Stimulated activated CD8-positive, alpha-beta memory T cell treated with anti-CD3 and anti-CD28 coated beads, Interleukin-2, amount 100 ng/mL, for 48 hours (primary cell): ENCODE data around the gene PDLIM1.

Experiments used
- DNase-seq, 2 donors: peaks; one replicate each; pipeline ENCODE4 v3.0.0-alpha.2; 2020; ENCODE audit warnings: low read depth in 2 of 2

PDLIM1 gene

DNA sequence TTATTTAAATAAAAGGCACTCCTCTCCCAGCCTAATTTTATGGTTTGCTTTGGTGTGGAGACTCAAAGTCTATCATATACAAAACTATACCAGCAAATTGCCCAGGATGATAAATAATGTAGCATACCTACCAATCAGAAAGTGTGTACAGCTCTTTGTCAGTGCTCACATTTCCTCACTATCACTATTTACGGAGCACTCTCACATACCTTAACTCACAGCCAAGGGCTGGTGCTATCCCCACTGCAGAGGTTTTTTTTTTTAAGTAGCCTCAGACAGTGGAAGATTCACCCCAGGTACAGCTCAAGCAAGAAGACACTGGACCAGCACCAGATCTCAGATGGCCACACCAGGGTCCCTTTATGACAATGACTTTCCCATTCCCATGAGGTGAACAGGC, 2.5 kb downstream of the PDLIM1 start:
- no peak for DNase-seq

DNA sequence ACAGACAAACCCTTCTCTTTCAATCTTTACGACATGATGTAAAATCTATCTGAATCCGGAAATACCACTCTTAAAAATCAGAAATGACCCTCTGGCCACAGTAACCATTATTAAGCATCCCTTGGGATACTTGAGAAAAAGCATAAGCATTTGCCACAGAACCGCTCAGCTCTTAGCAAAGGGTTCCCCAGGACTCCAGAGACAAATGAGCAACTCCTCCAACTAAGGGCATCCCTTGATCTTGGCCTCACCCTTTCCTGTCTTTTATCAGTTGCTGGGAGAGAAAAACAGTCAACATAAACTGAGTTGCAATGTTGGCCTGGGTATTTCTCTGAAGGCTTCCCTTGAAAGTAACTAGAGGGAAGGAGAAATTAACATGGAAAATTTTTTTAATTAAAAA, 3.5 kb downstream of the PDLIM1 start:
- DNase-seq: no peak

DNA sequence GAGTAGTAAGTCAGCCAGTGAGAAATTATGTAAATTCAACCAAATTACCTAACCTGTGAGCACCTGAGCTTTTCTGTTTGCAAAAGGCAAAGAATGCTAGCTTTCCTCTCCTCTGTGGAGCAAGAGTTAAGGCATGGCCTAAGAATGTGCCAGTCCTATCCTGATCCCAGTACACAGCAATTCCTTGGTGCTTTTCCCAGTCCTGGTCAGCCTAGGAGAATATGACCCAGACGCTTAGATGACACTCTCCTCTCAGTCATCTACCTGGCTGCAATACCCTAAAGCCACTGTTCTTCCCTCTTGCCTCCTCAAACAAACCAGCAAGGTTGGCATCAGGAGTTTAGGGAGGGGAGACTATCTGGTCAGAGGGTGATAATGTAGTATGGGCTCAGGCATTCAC, 4.1 kb downstream of the PDLIM1 start:
- no peak for DNase-seq

DNA sequence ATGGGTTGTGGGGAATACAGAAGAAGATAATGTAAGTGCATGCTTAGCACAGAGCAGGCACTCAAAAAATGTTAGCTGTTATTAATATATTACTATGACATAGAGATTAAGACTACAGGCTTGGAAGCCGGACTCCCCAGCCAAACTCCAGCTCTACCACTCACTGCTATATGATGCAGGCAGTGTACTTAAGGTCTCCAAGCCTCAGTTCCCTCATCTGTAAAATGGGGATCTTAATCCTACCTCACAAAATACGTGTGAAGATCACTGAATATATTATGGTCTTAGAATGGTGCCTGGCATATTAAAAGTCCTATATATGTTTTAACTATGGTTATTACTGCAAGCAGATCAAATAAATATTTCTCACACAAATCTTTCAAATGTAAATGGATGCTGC, 5.2 kb downstream of the PDLIM1 start:
- no peak for DNase-seq

DNA sequence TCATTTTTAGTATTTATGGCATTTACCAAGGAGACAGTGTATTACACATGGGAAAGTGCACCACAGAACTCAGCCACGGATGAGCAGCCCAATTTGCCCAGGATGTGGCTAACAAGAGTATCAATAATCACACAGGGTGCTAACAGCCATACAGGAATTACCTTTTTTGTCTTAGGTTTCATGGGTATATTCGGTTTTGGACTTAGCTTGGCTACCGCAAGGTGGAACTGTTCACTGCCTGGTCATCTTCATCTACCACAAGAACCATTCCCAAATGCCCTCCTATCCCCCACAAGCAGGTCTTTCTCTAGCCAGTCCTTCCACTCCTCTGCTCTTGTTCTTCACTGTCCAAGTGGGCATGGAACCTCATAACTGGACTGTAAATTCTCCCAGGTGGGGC, 6.0 kb downstream of the PDLIM1 start:
- no peak for DNase-seq

DNA sequence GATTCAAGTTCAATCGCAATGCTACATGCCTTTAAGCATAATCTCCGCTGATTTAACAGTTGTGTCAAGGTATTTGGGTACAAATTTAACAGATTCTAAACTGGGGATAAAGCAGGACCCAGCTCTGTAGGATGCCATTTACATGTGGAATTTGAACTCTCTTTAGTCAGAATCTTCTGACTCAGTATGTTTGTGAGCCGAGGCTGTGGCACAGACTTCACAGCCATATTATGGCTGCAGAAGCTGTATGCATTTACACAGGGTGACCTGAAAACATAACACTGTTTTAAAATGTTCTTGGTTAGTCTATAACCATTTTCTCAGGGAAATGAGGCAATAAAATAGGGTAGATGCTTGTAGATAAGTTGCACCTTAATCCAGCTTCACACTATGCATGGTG, 8.7 kb downstream of the PDLIM1 start:
- DNase-seq: no peak

DNA sequence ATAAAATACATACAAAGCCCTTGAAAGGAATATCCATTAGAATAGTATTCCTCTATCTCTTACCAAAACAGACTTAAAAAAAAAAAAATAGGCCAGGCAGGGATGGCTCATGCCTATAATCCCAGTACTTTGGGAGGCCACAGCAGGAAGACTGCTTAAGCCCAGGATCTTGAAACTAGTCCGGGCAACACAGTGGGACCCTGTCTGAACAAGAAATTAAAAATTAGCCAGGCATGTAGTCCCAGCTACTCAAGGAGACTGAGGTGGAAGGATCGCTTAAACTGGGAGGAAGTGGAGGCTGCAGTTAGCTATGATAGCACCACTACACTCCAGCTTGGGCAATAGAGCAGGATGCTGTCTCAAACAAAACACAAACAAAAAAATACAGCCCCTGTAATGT, 9.6 kb downstream of the PDLIM1 start:
- DNase-seq: no peak

DNA sequence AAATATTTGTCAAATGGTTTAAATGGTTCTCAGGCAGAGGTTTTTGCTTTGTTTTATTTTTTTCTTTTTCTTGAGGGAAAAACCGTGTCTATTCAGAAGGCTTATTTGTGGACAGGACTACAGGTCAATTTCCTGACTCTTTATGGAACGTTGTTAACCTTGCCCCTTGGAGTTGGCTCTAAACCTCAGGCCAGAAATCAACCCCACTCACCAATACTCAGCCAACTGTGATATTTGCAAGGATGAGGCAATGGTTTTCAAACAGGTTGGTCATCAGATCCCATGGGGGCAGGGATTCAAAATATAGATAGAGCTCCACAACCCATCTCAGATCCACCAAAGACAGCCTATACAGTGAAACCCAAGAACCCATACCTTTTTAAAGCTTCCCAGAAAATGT, 10.2 kb downstream of the PDLIM1 start:
- DNase-seq: no peak

DNA sequence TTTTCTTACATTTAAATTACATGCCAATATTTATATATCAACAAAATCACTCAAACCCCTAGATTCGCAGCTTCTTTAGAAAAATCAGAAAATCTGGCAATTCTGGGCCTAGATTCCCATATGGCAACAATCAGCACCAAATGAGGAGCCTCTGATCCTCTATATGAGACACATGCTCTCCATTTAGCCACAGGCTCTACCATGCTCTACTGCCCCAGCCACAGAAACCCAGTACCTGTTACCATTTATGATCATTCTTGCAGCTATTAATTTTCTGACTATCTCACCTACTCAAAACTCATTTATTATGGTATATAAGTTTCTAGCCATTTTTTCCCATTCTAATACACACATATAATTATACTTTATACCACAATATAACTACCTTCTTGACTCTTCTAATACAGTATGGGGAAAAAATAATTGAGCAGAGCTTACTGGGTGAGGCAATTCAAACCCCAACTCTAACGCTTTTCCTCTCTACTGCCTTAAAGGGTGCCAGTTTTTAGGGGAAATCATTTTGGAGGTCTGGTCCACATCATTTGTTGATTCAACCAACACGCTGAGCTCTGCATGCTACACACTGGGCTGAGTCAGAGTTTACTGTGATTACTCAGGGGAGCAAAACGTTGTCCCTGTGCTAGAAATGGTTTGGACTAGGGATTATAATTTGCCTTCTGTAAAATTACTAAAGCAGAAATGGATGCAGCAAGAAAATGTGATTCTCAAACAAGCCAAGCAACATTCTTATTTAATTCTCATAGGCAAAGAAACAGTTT, 11.6 kb downstream of the PDLIM1 start:
- DNase-seq: no peak

DNA sequence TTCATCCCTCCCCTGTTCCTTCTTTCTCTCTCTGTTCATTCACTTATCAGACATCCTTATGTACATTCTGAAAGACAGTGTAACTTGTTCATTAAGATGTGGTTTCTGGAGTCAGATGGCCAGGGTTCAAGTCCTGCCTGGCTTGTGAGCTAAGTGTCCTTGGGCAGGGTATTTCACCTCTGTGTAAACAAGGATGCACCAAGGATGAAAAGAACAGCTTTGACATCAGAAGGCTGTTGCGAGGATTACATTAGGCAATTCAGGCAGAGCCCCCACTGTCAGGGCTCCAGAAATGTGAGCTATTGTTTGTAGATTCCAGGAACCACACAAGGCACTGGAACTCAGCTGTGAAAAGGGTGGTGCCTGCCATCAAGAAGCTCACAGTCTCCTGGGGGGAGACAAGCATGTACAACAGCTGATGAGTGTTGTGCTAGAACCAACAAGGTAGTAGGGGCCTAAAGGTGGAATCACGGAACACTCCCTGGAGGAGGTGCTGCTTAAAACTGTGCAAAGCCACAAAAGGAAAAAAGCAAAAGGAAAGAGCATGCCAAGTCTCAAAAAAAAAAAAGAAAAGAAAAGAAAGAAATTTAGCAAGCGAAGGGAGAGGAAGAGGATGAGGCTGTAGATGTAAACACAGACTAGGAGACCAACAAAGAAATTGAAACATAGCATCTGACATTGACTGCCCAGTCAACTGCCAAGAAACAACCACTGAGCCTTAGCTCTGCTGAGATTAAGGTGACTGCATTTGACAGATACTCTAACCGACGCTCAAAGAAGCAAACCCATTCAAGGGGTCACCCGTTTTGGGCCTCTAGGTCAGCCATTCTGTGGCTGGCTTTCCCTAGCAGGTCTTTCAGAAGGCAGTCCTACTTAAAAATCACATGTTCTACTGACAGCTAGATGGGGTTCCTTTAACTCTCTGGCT, 12.5 kb downstream of the PDLIM1 start:
- DNase-seq: no peak

DNA sequence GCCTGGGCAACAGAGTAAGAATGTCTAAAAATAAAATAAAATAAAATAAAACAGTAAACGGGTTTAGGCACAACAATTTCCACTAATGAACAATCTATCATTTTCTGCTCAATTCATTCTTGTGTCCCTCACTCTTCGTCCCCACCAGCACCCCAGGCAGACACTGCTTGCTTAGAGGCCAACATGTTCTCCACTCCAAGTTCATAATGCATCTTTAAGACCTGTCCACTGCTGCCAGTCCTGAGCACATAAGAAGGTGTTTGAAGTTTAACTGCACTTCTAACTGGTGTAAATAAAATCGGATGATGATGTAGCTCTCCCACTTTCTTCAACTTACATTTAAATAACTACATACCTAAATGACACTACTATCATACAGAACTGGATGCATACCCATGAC, 13.2 kb downstream of the PDLIM1 start:
- DNase-seq: no peak

DNA sequence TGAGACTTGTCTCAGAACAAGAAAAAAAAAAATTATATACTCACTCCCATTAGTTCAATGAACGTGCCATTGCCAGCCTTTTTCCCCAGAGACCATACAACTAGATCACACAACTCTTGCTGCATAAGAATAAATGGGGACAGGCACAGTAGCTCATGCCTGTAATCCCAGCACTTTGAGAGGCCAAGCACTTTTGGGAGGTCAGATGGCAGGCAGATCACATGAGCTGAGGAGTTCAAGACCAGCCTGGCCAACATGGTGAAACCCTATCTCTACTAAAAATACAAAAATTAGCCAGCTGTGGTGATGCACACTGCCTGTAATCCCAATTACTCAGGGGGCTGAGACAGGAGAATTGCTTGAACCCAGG, 13.6 kb downstream of the PDLIM1 start:
- no peak for DNase-seq

DNA sequence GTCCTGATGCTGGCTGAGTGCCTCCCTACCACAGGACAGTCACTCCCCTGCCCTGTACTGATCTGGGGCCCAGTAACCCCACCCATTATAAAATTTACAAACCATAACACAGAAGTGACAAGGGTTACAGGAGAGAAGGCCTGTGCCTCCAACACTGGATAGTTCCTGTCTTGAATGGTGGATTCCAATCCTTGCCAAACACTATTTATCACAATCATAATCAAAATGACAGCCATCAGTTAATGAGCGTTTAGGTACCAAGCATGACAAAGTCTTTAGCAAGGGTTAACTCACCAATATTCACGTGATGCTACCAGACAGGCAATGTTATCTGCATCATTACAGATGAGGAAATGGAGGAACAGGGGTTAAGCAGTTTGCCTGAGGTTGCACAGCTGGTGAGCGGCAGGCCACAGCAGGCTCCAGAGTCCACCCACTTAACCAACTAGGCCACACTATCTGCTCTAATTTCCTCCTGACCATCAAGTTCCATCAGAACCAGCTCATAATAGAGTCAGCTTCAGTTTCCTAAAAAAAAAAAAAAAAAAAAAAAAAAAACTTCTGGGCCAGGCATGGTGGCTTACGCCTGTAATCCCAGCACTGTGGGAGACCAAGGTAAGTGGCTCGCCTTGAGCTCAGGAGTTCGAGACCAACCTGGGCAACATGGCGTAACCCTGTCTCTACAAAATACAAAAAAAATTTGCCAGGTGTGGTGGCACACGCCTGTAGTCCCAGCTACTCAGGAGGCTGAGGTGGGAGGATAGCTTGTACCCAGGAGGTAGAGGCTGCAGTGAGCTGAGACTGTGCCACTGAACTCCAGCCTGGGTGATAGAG, 14.2 kb downstream of the PDLIM1 start:
- no peak for DNase-seq

DNA sequence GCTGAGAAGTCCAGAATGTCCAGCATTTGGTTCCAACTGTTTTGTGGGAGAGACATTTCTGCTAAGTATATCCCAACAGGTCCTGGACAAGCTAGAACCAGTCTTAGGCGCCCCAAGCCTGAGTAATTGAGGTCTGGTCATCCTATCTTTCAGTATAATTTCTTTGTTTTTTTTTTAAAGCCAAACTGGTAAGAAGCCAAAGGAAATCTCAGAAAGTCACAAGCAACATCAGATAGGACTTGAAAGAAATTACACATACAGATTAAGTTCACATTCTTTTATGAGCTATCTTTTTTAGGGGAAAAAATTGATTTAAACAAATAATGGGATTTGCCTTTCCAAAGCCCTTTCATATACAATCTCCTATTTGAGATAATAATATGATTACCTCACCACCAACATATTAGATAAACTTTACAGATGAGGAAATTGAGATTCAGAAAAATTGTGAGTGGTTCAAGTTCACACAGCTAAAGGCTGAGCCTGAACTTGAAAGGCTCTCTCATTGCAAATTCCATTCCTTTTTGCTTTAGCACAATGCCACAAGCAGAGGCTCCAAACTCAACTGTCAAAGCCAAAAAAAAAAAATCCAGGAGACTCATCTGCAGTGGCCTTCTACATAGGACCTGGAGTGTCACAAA, 15.0 kb downstream of the PDLIM1 start:
- DNase-seq: no peak

DNA sequence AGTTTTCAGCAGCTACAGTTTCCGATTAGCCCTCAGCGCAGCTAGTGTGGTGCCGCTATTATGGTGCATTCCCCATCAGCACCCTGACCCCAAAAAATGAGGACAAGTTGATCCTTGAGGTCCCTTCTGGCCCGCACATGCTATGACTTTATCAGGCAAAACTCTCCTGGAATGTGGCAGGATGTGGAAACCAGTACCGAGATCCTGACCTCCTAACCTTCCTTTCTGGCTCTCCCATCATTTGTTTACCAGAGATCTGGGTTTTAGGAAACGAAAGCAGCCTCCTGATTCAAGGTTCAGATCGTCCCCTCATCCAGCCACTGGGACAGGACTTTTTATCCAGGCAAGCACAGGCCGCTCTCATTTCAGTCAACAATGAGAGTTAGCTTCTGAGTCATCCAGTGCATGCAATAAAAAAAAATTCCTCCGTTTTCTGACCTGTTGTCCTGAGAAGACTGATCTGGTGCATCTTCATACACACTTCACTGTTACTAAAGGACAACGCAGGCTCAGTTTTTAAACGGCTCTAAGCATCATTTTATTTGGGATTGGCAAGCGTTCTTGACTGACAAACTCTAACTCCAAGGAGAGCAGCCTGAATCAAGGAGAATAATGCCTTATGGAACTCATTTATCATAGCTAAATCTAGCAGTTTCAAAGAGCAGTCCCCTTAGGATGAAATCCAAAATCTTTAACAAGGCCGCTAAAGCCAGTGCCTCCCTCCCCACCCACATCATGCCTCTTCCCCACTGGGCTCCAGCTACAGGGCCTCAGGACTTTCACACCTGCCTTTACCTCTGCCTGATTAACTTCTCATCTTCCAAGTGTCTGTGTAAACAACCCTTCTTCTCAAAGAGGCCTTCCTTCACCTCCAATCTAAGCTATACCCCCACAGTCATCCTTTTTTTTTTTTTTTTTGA, 17.1 kb downstream of the PDLIM1 start:
- no peak for DNase-seq

DNA sequence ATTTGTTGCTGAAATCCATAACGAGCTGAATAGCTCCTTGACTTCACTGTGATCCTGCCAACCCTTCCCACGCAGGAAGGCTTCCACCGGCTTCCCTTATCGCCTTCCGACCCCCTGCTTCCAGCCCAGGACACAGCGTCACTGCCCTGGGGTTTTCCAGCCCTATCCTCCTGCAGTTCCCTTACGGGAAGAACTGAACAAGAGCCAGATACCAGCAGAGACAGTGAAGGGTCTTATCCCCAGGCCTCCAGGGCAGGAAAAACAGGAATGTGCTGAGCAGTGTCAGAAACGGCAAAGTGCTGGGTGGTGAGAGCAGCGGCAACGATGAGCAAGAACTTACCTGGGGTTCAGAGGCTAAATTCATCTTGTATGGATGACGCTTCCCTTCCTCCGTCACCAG, 22.4 kb downstream of the PDLIM1 start:
- DNase-seq: no peak

DNA sequence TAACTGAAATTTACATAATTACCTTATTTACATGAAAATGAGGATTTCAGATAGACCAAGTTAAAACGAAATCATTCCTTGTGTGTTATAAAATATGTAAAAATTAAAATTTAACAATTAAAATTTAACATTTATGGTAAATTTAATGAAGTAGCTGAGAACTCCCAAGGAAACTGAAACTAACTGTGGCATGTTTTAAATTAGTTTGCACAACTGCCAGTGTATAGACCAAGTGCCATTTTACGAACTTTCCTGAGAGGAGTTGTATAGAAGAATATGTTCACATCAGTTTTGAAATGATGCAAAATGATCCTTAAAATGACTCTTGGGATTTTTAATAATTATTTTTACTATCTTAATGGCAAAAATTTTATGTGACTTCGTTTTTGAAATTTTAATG, 23.6 kb downstream of the PDLIM1 start:
- no peak for DNase-seq

DNA sequence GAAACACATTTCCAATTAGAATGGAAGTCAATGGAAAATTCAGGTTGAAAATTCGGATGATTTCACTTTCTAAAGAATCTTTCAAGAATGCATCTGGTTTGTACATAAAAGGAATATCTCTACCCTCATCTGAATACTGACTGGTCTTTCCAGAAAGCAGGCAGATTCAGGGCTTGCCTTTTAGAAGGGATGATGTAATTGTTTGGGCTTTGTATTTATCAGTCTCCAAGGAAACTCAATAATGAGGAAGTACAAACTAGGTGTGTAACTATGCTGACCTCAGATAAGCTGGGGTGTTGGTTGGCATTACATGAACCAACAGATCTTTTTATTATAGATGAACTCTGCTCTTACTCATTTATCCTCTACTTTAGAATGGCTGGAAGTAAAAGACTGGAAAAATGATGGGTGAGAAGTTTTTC, 24.1 kb downstream of the PDLIM1 start:
- no peak for DNase-seq

DNA sequence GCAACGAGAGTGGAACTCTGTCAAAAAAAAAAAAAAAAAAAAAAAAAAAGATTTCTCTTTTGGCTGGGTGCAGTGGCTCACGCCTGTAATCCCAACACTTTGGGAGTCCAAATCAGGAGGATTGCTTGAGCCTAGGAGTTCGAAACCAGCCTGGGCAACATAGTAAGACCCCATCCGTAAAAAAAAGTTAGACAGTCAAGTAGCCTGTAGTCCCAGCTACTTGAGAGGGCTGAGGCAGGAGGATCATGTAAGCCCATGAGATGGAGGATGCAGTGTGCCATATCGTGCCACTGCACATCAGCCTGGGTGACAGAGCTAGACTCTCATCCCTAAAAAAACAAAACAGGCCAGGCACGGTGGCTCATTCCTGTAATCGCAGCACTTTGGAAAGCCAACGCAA, 25.2 kb downstream of the PDLIM1 start:
- DNase-seq: no peak

DNA sequence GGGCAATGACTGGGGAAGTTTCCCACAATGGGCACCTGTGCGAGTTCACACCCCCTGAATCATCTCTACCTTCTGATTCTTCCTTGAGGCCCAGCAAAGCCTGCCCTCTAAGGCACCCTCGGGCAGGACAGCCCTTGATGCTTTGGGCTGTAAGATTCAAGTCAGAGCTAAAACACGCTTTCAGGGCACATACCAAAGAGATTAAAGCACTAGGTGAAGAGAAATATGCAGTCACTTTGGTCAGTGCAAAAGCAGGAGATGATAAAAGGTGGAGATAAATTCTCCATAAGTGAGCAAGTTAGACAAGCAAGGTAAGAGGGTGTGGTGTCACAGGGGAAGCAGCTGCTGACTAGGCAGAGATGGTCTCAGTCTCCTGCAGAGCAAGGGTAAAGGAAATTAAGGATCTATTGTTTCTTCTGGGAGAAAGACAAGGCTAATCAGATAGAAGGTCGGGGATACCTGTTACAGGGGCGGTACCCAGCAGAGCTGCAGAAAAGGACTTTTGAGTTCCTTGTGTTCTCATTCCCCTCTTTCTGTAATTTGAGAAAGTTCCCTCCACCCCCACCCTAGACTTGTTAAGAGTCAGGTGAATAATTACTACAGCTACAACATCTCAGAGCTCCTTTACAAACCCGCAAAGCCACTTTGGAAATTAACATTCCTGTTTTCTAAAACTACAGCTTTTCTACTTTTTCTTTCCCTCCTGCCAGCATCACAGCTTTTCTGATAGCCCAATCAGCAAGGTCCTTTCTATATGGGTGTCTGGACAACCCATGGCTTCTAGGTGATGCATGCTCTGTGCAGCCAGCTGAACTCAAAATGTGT, 26.4 kb downstream of the PDLIM1 start:
- DNase-seq: no peak
